Posterior vena cava (tissue), 2 donors: Measurements from ENCODE around the gene SLC35E3. TPM values are rescaled to one million over a fixed set of nuclear protein-coding genes. Genes with fewer than 3 reads are reported as not detected.

Experiments used
- DNase-seq: peaks from one replicate; pipeline ENCODE4 v3.0.0-alpha.2; 2020; ENCODE audit warnings: low spot score
- intact Hi-C, 2 donors: fragments of 100-400 bp; cut with DNase I; formaldehyde crosslinking; loops; one replicate each; pipeline versions ENCODE4 v1.14.1 to v1.14.2; 2022 to 2023
- total RNA-seq, 2 donors: library from RNA; stranded (reverse); fragmentation: NEBNext Ultra II Directional; extraction: Animal tissue kit (Norgen Biotek cat#: 25700); gene quantifications; one replicate each; pipeline ENCODE4 v1.2.1, GENCODE V29; 2021
- donor health status: DM: yes; HTN: yes; CAD: no.
- donor health status: DM: yes; HTN: yes; CAD: no.

SLC35E3 gene
- total RNA-seq, 2 donors from 2014 or later, result 8.8 to 11.8 TPM

GRCh38 chr12:68825569-68826217, 79.7 kb downstream of the SLC35E3 start:
- intact Hi-C loops, result no loop called here
- DNase-seq, result no peak

- DNase-seq, result no peak
- intact Hi-C loops, result no loop called here
These were observed 82.1 kb downstream of the SLC35E3 start for GRCh38 chr12:68827895-68828671.

- DNase-seq, result no peak
- intact Hi-C loops, result no loop called here
These were observed 82.7 kb downstream of the SLC35E3 start for GRCh38 chr12:68828672-68829068.

Other genes starting within 250 kb of the SLC35E3 start
- 100 to 1,000 TPM; 167 to 192 TPM for gene RAP1B, start 135.3 kb upstream of the SLC35E3 start, total RNA-seq
- 10 to 100 TPM; 31.2 to 33.8 TPM for gene NUP107, start 59.2 kb upstream of the SLC35E3 start, total RNA-seq
- gene MDM2, start 62.0 kb downstream of the SLC35E3 start, total RNA-seq, result 100 to 1,000 TPM; 114 to 126 TPM
- gene CPM, start 187.0 kb downstream of the SLC35E3 start, total RNA-seq, result 10 to 100 TPM; 20.4 to 42.7 TPM